ENCODE data around the gene NOC2L.
A peak's percentile ranks its signal among the peaks of the same experiment; 100 is the strongest.

GRCh38 chr1:904310-904950, 54.6 kb downstream of the NOC2L start:
- no peak; the same call in 1 of the 2 replicates for TF ChIP-seq POLR2AphosphoS5 (IDR thresholded peaks at IDR 0.05; ENCODE audit: low read depth)
- peak; percentile 28 for TF ChIP-seq CTCF (IDR thresholded peaks at IDR 0.05; ENCODE audit: insufficient read depth, low read length)
